NCI-H2171 treated with DMSO at 0.1 percent for 48 hours (cell line): ENCODE measurements around the gene NDUFV1.
"Not testable (repeated sequence)": the region's sequence is repeated elsewhere in the genome, so short reads cannot be mapped to it uniquely, and the experiment has no call there.

Source experiments
- DNase-seq: peaks from one replicate; lab custom pipeline; 2025; lab: John Stamatoyannopoulos, UW

The NDUFV1 gene

GRCh38 chr11:67606492-67607295 lies at the start of gene NDUFV1:
Gene NDUFV1, plus strand, starts transcription at chr11:67606936. Its CDS starts 69 bp downstream, at chr11:67607005.
- peak; percentile 93 for DNase-seq

- DNase-seq = no peak
Observed at GRCh38 chr11:67558084-67558772, 48.5 kb upstream of the NDUFV1 start.

- no peak for DNase-seq
Observed at GRCh38 chr11:67561971-67562619, 44.6 kb upstream of the NDUFV1 start.

- no peak for DNase-seq
Observed at GRCh38 chr11:67562963-67563704, 43.6 kb upstream of the NDUFV1 start.

- DNase-seq = not testable (repeated sequence)
Observed at GRCh38 chr11:67563705-67564114, 43.0 kb upstream of the NDUFV1 start.

- no peak for DNase-seq
Observed at GRCh38 chr11:67564230-67564629, 42.5 kb upstream of the NDUFV1 start.

GRCh38 chr11:67571443-67571842 lies 35.3 kb upstream of the NDUFV1 start:
- no peak for DNase-seq

- no peak for DNase-seq
Observed at GRCh38 chr11:67572305-67572704, 34.4 kb upstream of the NDUFV1 start.

- peak; percentile 58 for DNase-seq
Observed at GRCh38 chr11:67572747-67573419, 33.9 kb upstream of the NDUFV1 start.

- DNase-seq = no peak
Observed at GRCh38 chr11:67574938-67575337, 31.8 kb upstream of the NDUFV1 start.

- DNase-seq = no peak
Observed at GRCh38 chr11:67576735-67577475, 29.8 kb upstream of the NDUFV1 start.

- no peak for DNase-seq
Observed at GRCh38 chr11:67577951-67578350, 28.8 kb upstream of the NDUFV1 start.

- no peak for DNase-seq
Observed at GRCh38 chr11:67581469-67581868, 25.3 kb upstream of the NDUFV1 start.

GRCh38 chr11:67582011-67582410 lies 24.7 kb upstream of the NDUFV1 start:
- no peak for DNase-seq

GRCh38 chr11:67583247-67584204 lies 23.2 kb upstream of the NDUFV1 start, which contains the start of gene GSTP1:
Gene GSTP1, plus strand, starts transcription at chr11:67583812. Its CDS starts 32 bp downstream, at chr11:67583844.
- DNase-seq = peak; percentile 48

- no peak for DNase-seq
Observed at GRCh38 chr11:67584205-67584880, 22.4 kb upstream of the NDUFV1 start.

GRCh38 chr11:67584881-67585873 lies 21.6 kb upstream of the NDUFV1 start:
- no peak for DNase-seq

- DNase-seq = no peak
Observed at GRCh38 chr11:67585911-67586310, 20.8 kb upstream of the NDUFV1 start.
